ENCODE measurements around the gene KIF17.

- TF ChIP-seq EZH2 (IDR thresholded peaks at IDR 0.05) (no peak), POLR2AphosphoS5 (IDR thresholded peaks at IDR 0.05; ENCODE audit: borderline replicate concordance, low read depth, low read length) (no peak)
Measured at GRCh38 chr1:20689645-20690056, 28.2 kb downstream of the KIF17 start.

Data from SK-N-MC (cell line).